Measurements from ENCODE around the gene STPG3.

DNA sequence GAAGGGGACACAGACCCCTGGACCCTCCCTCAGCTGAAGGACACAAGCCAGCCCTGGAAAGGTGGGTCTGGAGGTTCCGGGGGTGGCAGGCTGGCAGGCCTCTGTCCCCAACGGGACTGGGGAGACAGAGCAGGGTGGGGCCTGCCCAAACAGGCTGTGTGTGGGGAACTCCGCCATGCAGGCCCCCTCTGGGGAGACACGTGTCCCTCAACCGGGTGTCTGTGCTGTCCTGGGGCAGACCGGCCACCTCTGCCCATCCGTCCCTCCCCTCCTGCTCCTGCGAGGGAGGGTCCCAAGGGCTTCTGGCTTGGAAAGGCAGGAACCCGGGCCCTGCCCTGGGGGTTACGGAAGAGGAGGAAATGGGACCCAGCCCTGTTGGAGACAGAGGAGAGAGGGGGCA is 19.0 kb upstream of the STPG3 start:
- TF ChIP-seq, protein P1, sequence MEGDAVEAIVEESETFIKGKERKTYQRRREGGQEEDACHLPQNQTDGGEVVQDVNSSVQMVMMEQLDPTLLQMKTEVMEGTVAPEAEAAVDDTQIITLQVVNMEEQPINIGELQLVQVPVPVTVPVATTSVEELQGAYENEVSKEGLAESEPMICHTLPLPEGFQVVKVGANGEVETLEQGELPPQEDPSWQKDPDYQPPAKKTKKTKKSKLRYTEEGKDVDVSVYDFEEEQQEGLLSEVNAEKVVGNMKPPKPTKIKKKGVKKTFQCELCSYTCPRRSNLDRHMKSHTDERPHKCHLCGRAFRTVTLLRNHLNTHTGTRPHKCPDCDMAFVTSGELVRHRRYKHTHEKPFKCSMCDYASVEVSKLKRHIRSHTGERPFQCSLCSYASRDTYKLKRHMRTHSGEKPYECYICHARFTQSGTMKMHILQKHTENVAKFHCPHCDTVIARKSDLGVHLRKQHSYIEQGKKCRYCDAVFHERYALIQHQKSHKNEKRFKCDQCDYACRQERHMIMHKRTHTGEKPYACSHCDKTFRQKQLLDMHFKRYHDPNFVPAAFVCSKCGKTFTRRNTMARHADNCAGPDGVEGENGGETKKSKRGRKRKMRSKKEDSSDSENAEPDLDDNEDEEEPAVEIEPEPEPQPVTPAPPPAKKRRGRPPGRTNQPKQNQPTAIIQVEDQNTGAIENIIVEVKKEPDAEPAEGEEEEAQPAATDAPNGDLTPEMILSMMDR (IDR thresholded peaks at IDR 0.05): no peak
- TF ChIP-seq POLR2A (IDR thresholded peaks at IDR 0.05): no peak

Measured in vagina (tissue), 2 donors.